HG02623 (cell line): ENCODE results near the gene TRIOBP.

ENCODE experiments used
- ATAC-seq: cut with Tn5 transposase; IDR thresholded peaks from one replicate; pipeline ENCODE4 v1.9.1; 2021; ENCODE audit warnings: moderate library complexity; ENCODE audit not compliant: unreplicated experiment

TRIOBP gene

DNA sequence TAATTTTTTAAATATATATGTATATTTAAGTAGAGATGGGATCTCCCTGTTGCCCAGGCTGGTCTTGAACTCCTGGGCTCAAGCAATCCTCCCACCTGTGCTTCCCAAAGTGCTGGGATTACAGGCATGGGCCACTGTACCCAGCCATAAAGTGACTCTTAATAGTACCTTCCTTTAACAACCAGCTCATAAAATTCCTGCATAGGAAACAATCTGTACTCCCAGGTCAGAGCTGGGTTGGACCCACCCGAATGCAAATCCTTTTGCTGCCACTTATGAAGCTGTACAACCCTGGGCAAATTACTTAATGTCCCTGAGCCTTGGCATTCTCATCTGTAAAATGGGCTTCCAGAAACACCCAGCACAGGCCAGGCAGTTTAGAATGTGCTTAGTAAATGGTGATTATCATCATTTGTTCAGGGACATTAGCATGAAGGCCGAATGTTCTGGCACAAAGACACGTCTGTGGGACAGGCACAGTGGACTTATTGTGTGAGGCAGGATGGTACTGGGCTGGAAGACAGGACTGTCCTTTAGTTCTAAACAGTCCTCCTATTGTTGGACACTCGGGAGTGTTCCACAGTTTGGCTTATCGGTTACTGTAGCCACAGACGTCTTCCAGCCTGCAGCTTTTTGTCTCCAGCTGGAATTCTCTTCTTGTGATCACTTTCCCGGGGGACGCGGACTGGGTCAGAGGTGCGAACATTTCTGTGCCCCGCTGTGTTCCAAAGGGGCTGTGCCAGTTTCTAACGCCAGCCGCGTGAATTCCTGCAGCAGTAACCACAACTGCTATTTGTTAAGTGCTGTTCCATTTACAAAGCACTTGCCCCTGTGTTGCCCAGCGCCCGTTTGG, 32.4 kb upstream of the TRIOBP start:
- no peak for ATAC-seq

DNA sequence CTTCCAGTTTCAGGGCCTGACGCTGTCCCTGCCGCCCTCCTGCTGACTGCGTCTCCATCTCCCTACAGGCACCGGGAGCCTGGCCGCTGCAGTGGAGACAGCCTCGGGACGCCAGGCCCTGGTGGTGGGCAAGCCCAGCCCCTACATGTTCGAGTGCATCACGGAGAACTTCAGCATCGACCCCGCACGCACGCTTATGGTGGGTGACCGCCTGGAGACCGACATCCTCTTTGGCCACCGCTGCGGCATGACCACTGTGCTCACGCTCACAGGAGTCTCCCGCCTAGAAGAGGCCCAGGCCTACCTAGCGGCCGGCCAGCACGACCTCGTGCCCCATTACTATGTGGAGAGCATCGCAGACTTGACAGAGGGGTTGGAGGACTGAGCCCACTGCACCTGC, 31.4 kb upstream of the TRIOBP start:
- no peak for ATAC-seq

DNA sequence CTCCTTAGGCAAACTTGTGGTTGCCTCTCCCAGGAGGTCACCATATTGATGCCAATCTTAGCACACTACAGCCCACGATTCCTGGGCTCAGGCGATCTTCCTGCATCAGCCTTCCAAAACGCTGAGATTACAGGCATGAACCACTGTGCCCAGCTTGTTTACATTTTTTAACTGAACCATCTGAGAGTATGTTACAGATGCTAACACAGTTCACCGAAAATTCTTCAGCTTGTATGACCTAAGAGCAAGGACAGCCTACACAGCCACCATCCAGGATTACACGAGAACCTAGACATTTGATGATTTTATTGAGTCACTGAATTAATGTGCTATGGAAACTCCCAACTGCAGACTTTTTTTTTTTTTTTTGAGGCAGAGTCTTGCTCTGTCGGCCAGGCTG, 27.3 kb upstream of the TRIOBP start:
- ATAC-seq: no peak

DNA sequence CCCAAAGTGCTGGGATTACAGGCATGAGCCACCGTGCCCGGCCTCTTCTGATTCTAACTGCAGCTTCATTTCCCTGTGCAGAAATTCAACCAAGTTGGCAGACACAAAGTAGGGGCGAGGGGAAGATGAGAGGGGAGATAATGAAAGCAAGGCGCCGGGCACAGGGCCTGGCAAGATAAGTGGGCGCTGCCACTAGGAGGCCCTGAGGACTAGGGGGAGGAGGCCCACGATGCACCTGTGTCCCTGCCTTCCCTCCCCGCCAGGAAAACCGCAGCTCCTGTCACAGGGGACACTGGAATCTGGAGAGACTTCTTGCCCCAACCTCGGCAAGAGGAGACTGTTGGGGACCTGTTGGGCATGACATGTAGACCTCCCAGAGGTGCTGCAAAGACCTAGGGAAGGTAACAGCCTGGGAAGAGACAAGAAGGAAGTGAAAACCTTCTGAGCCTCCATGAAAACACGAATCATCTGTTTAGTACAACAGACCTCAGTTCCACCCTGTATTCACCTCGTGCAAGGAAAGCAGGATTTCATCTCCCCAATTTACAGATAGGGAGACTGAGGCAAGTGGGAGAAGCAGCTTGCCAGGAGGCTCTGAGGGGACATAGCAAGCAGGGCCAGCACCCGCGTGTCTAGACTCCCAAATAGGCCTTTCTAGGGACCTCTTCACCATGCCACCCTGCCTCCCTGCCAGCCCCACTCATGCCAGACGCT, 24.5 kb upstream of the TRIOBP start:
- ATAC-seq: no peak

DNA sequence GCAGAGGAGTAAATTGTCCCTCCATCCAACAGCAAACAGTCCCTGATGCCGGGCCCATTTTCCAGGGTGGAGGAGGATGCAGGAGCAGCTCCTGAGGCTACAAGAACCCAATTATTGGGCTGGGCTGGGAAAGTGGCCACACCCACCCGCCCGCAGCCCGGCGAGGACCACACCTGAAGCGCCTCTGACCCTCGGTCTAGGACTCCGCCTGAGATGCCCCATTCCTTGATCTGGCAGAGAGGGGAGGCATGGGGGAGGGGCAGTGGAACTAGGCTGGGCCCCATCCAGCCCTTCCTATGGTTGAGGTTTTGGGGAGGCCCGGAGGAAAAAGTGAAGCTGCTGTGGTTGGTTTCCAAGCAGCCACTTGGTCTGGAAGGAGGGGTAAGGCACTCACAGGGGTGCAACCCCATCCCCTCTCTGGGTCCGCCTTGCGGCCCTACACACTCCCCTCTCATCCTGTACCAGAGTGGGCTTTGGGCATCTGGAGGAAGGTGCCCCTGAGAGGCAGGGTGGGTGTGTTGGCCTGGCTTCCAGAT, 23.9 kb upstream of the TRIOBP start:
- ATAC-seq: no peak

DNA sequence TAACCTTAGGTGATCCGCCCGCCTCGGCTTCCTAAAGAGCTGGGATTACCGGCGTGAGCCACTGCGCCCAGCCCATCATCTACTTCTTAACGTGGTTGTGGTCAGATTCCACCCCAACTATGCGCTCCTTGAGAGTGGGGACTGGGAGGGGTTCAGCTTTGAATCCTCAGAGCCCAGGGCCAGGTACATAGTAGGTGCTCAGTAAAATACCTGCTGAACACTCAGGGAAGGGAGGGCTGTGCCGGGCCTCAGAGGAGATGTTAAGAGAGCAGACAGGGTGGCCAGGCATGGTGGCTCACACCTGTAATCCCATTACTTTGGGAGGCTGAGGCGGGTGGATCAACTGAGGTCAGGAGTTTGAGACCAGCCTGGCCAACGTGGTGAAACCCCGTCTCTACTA, 22.6 kb upstream of the TRIOBP start:
- no peak for ATAC-seq

DNA sequence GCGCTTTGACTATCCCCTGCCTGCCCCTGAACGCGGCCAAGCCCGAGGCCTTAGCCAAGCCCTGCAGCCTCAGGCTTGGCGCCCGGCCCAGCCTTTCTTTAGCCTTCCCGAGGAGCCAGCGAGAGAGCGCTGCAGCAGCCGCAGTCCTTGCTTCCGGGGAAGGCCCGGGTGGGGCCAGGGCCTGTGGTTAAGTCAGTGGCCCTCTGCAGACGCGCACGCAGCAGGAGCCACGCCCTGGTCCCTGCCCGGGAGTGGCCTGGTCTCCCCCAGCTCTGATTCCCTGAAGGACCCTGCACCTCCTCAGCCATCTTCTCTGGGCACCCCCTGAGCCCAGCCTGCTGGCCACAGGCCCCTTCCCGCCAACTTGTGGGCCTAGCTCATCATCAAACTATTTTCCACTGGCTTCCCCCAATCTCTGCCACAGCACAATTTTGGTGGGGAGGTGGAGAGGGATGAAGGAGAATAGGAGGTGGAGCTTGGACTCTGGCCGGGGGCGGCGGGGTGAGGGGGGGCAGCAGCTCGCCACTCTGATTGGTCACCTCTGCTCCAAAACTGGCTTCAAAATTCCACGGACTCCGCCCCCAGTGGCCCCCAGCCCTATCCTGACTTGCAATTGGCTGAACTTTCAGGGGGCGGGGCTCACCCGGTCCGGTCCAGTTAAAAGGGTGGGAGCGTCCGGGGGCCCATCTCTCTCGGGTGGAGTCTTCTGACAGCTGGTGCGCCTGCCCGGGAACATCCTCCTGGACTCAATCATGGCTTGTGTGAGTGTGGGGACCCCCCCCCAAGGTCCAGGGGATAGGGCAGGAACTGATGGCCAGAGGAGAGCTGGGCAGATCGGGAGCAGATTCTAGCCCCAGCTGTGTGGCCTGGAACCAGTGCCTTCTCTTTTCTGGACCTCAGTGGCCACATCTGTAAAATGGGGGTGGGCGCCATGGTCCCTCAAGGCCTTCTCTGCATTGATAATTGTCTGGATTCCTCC, 21.6 kb upstream of the TRIOBP start, which contains the start of gene LGALS1:
Gene LGALS1 (plus strand): TSS at position 686 of the 979 bp plus-strand sequence. CDS start 67 bp downstream, at position 753.
- no peak for ATAC-seq

DNA sequence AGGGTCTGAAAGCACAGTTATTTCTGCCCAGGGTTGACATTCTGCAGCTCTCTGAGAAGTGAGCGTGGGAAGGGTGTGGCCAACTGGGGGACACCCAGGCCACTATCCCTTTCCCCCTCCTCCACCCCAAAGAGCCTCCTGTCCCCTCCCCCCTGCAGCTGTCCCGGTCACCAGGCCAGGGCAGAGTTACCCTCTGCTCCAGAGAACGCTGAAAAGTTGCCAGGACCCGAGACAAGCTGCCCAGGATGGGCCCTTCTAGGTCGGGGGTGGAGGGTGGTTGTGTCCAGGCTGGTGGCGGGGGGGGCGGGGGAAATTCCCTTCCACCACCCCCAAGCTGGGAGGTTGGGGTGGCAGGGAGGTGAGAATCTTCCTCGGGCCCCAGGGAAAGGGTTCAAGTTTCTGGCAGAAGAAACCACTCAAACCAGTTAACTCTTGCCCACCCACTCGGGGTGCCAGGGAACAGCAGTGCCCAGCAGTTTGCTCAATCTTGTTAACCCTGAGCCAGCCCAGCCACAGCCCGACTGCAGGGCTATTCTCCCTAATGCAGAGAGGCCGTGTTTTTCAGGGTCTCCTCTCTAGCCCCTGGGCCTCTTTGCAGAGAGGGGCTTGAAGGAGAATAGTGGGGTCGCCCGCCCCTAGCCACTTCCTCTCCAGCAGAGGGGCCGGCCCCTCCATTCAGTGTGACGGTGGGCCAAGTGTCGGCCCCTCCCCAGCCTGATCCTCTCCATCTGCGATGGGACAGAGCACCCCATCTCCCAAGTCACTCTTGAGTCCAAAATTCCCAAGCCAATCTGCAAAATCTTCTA, 20.7 kb upstream of the TRIOBP start:
- ATAC-seq: no peak

DNA sequence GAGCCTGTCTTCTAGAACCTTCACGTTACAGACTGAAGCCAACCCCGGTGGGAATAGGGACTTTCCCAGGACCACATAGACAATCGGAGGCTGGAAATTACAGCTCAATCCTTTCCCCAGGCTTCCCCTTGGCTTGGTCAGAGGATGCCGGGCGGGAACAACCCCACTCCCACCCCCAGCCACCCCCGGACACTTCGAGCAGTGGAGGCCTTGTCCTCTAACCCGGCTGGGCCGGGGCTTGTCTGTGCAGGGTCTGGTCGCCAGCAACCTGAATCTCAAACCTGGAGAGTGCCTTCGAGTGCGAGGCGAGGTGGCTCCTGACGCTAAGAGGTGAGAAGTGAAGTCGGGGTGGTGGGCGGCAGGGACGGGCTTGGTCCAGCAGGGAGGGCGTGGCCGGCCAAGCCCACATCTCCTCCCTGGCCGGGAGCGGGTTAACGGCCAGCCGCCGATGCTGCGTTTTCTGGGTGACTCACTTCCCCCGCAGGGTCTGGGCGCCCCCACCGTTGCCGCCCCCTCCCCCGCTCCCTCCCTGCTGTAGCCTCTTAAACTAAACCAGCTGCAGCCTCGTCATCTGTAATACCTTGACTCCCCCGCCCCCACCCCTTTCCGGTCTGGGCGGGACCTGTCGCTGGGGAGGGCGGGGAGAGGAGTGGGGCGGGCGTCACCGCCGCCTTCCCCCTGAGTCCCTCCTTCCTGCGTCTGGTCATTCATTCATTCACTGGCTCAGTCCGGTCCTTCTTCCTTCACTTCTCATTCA, 19.9 kb upstream of the TRIOBP start:
- ATAC-seq: peak; percentile 71

DNA sequence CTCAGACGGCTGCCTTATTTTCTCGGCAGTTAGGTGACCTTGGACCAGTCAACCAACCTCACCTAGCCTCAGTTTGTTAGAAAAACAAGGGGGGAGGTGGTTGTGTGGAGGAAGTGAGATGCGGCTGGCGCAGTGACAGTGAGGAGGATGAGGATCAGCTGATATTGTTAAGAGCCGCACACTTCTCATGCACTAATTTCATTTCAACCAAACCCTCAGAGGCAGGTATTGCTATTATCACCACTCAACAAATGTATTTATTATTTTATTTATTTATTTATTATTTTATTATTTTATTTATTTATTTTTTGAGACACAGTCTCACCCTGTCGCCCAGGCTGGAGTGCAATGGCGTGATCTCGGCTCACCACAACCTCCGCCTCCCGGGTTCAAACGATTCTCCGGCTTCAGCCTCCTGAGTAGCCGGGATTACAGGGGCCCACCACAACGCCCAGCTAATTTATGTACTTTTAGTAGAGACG, 19.3 kb upstream of the TRIOBP start:
- peak; percentile 2 for ATAC-seq

DNA sequence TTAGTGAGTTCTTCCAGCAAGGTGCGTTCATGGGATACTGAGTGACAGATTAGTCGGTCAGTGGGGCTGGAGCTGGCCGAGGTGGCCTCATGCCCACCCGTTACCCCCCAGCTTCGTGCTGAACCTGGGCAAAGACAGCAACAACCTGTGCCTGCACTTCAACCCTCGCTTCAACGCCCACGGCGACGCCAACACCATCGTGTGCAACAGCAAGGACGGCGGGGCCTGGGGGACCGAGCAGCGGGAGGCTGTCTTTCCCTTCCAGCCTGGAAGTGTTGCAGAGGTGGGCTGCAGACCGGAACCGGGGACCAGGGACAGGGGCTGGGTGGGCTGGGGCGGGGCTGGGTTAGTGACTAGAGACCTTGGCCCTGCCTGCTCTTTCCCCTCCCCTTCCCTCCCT, 18.5 kb upstream of the TRIOBP start:
- no peak for ATAC-seq

DNA sequence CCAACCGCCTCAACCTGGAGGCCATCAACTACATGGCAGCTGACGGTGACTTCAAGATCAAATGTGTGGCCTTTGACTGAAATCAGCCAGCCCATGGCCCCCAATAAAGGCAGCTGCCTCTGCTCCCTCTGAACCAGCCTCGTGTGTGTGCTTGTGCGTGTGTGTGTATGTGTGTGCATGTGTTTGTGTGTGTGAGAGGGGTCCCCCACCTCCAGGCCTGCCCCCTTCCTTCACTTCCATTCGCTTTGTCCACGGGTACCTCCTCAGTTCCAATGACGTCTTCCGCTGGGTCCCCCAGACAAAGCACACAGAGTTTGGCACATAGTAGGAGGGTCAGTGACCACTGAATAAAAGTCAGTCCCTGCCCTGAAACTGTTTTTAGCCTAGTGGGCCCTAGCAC, 17.2 kb upstream of the TRIOBP start:
- no peak for ATAC-seq

DNA sequence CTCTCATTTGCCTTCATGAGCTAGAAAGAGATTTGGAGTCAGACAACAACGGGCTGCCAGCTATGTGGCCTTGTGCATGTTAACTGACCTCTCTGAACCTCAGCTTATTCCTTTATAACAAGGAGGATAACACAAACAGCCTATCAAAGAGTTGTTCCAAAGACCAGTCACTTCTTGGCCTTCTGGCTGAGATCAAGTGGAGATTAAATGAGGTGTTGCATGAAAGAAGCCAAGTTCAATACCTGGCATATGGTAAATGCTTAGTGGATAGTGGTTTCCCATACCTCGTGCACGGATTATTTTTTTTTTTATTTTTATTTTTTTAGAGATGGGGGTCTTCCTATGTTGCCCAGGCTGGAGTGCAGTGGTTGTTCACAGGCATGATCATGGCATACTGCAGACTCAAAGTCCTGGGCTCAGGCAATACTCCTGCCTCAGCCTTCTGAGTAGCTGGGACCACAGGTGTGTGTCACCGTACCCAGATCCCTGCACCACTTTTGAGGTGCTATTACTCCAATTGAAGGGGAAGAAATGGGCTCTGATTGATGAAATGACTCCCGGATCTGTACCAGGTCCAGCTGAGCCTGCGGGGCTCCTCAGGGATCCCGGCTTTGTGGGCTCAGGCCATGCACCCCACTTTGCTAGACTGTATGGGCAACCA, 16.5 kb upstream of the TRIOBP start:
- ATAC-seq: no peak

DNA sequence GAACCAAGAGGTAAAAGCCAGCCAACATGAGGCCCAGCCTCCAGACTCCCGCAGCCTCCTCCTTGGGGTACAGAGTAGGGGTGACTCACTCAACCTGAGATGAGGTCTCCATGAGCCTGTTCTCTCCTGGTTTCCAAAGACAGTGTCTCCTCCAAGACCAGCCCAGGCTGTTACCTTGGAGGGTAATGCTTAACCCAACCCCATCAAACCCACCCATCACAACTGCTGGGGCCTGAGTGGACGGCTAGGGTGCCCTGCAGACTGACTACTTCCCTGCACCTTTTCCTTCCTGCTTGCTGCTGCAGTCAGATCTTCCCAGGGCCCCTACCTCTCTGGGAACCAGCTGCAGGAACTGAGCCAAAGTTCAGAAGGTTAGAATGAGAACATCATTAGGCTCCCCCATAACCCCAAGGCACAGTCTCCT, 15.8 kb upstream of the TRIOBP start:
- no peak for ATAC-seq

DNA sequence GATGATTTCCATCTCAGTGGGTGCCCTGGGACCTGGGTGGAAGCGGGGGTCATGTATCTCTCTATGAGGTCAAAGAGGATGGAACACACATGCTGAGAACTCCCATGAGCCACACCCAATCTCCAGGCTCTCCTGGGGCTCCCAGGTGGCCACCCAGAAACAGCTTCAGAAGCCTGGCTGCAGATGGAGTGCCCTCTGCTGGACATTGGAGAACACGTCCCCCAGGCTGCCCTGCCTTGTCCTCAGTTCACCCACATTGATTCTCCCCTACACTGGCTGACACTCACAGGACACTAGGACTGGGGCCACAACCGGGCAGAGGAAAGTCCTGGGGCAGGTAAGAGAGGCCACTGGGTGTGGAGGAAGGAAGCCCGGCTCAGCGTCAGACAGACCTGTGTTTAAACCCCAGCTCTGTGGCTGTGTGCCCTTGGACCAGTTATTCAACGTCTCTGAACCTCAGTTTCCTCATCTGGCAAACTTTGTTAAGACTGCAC, 15.2 kb upstream of the TRIOBP start:
- no peak for ATAC-seq

DNA sequence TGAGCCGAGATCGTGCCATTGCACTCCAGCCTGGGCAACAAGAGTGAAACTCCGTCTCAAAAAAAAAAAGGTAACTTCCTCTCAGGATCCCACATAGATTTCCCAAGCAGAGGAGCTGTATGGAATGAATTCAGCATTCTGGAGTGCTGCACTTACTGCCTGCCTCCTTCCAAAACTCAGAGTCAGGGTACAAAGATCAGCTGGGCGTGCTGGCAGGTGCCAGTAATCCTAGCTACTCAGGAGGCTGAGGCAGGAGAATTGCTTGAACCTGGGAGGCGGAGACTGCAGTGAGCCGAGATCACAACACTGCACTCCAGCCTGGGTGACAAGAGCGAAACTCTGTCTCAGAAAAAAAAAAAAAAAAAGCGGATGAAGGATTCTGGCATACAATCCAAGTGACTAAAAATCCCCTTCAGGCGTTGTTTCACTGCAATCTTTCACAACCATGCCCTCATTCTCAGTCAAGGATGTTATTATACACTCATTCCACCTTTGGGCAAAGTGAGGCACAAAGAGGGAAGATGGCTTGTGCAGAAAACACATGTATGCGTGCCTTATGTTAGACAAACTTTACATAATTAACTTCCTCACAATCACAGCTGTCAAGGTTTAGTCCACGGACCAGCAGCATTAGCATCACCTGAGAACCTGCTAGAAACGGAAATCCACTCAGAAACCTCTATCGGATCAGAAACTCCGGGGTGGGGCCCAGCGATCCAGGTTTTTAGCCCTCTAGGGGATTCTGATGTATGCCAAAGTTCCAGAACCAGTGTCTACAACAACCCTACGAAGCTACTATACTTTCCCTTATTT, 11.8 kb upstream of the TRIOBP start:
- ATAC-seq: no peak
